Pancreas (tissue), 10 donors: ENCODE data around the gene MAP3K7. TPM values are rescaled to one million over a fixed set of nuclear protein-coding genes. Genes with fewer than 3 reads are reported as not detected.

ENCODE experiments used
- ATAC-seq, 4 donors: fragments of 200-7000 bp; cut with Tn5 transposase; one replicate each; pipeline versions ENCODE4 v1.8.0 to v1.9.1; 2020; ENCODE audit warnings: mild to moderate bottlenecking in 4 of 4, moderate library complexity in 4 of 4
- DNase-seq, 6 donors: peaks; one replicate each; pipeline ENCODE4 v3.0.0-alpha.2; 2020
- FAIRE-seq: peaks from 2 replicates; lab custom pipeline; 2012; peaks lifted over from hg19 to GRCh38; lab: Jason Lieb, UNC
- H3K27ac ChIP-seq, 4 donors: fragments of 200-600 bp; sonication (generic); 1 replicate in 3 of 4; 2 replicates in 1 of 4; pipeline versions ENCODE4 v1.5.0 to v1.8.0; 2020
- H3K27me3 ChIP-seq, 4 donors: fragments of 200-600 bp; one replicate each; pipeline ENCODE4 v1.8.0; 2021
- H3K36me3 ChIP-seq, 3 donors: fragments of 200-600 bp; sonication (generic) in 1 of 3; one replicate each; pipeline versions ENCODE4 v1.5.0 to v1.8.0; 2020 to 2021
- H3K4me1 ChIP-seq, 3 donors: fragments of 200-600 bp; one replicate each; pipeline ENCODE4 v1.8.0; 2021
- H3K4me3 ChIP-seq, 4 donors: fragments of 200-600 bp; sonication (generic) in 2 of 4; one replicate each; pipeline versions ENCODE4 v1.5.0 to v1.8.0; 2020 to 2021
- H3K9me3 ChIP-seq, 4 donors: fragments of 200-600 bp; one replicate each; pipeline ENCODE4 v1.8.0; 2021
- CTCF ChIP-seq, 4 donors: fragments of 200-600 bp; sonication (generic) in 3 of 4; IDR thresholded peaks; one replicate each; pipeline versions ENCODE4 v1.5.0 to v1.8.0; 2021; ENCODE audit warnings: antibody characterized with exemption in 4 of 4
- WGBS, 2 donors: extraction: QIAGEN DNeasy Blood & Tissue Kit; methylation state at CpG; one replicate each; pipeline ENCODE4 v1.1.7; 2013; 5-methylcytosine and 5-hydroxymethylcytosine counted together
- intact Hi-C, 3 donors: fragments of 100-400 bp; cut with DNase I; formaldehyde crosslinking; loops; one replicate each; pipeline versions ENCODE4 v1.11.1 to v1.14.2; 2022
- polyA plus RNA-seq, 2 donors: library from polyadenylated mRNA; stranded (reverse); fragments of 200-250 nt; gene quantifications; one replicate each; pipeline ENCODE4 v1.2.3, GENCODE V29; 2013
- total RNA-seq, 6 donors: library from RNA; stranded (reverse); fragmentation: NEBNext Ultra II Directional in 4 of 6; extraction: Animal tissue kit (Norgen Biotek cat#: 25700) in 4 of 6; gene quantifications; one replicate each; pipeline versions ENCODE4 v1.2.1 to v1.2.4, GENCODE V29; 2021 to 2023
- donor health status: healthy with polysubstance abuse.
- donor health status: DM: no; HTN: no; CAD: no; lungs with moderate emphysema.
- donor health status: DM: no; HTN: no; CAD: no.
- donor health status: control.
- donor health status: control.
- donor health status: Bipolar disorder and iron deficiency.
- donor health status: DM: yes; HTN: yes; CAD: no.
- donor health status: DM: no; HTN: no; CAD: no.
- donor health status: DM: no; HTN: no; CAD: no.
- donor health status: DM: yes; HTN: yes; CAD: no.

Gene MAP3K7
- total and polyA plus RNA-seq, 8 donors: 4.9 to 13.2 (median 7.4) TPM

GRCh38 chr6:90611543-90612312, 24.9 kb upstream of the MAP3K7 start:
- no peak for FAIRE-seq
- no peaks in the 10 kb centered on the region for H3K36me3 ChIP-seq
- no peak for TF ChIP-seq CTCF (IDR thresholded peaks at IDR 0.05)
- peak overlapping the region in 3 of 4 donors; percentile 13 to 43 (median 30) for H3K4me3 ChIP-seq
- no peaks in the 10 kb centered on the region for H3K9me3 ChIP-seq
- ATAC-seq: no peak
- H3K4me1 ChIP-seq: peaks cover 0 to 6% (median 4%) of the 10 kb centered on the region in 3 donors
- DNase-seq: peak in 1 of 6 donors; percentile 25
- no peak overlapping the region for H3K27ac ChIP-seq
- intact Hi-C loops: no loop called here
- H3K27me3 ChIP-seq: peaks cover 0 to 7% (median 2%) of the 10 kb centered on the region in 4 donors
- 48 to 54% methylated on average over 25 of the region's 25 CpGs for WGBS, 2 donors

- Histone ChIP-seq H3K27me3 (peaks cover 0 to 7% (median 2%) of the 10 kb centered on the region in 4 donors), H3K36me3 (no peaks in the 10 kb centered on the region), H3K27ac (no peak overlapping the region), H3K9me3 (no peaks in the 10 kb centered on the region), H3K4me1 (peaks cover 0 to 6% (median 4%) of the 10 kb centered on the region in 3 donors), H3K4me3 (peak overlapping the region; percentile 4 to 43 (median 22))
- TF ChIP-seq CTCF (IDR thresholded peaks at IDR 0.05): no peak
- WGBS, 2 donors: 1% methylated on average over 59 to 72 of the region's 72 CpGs
- ATAC-seq (peak; percentile 24 to 75 (median 70)), FAIRE-seq (no peak), DNase-seq (peak in 4 of 6 donors; percentile 9 to 77 (median 40))
- intact Hi-C loops: no loop called here
These were observed 24.1 kb upstream of the MAP3K7 start for GRCh38 chr6:90610751-90611542.

GRCh38 chr6:90610301-90610750, 23.5 kb upstream of the MAP3K7 start:
- Histone ChIP-seq H3K27ac (no peak overlapping the region), H3K4me1 (peaks cover 0 to 6% (median 4%) of the 10 kb centered on the region in 3 donors), H3K4me3 (peak overlapping the region in 2 of 4 donors; percentile 30 to 43), H3K36me3 (no peaks in the 10 kb centered on the region), H3K9me3 (no peaks in the 10 kb centered on the region), H3K27me3 (peaks cover 0 to 7% (median 2%) of the 10 kb centered on the region in 4 donors)
- TF ChIP-seq CTCF (IDR thresholded peaks at IDR 0.05): no peak
- peak in 2 of 6 donors; percentile 16 to 30 for DNase-seq
- intact Hi-C loops: no loop called here
- ATAC-seq: peak in 1 of 4 donors; percentile 18
- no peak for FAIRE-seq
- WGBS, 2 donors: 27 to 34% methylated on average over 22 of the region's 22 CpGs

GRCh38 chr6:90605749-90606340, 19.0 kb upstream of the MAP3K7 start:
- 46 to 60% methylated on average over 1 of the region's 1 CpG for WGBS, 2 donors
- FAIRE-seq (no peak), ATAC-seq (no peak), DNase-seq (no peak)
- TF ChIP-seq CTCF (IDR thresholded peaks at IDR 0.05): no peak
- Histone ChIP-seq H3K27ac (no peak overlapping the region), H3K9me3 (no peaks in the 10 kb centered on the region), H3K27me3 (no peaks in the 10 kb centered on the region), H3K4me1 (no peaks in the 10 kb centered on the region), H3K36me3 (no peaks in the 10 kb centered on the region), H3K4me3 (no peak overlapping the region)
- intact Hi-C loops: no loop called here
